HEK293T (cell line): ENCODE measurements around the gene SCTR.

ENCODE experiments used
- CTCF ChIA-PET: fragments of 350-600 bp; formaldehyde crosslinking; extraction: SDS; loops from one replicate; lab custom pipeline; 2021; ENCODE audit warnings: antibody characterized with exemption, inconsistent platforms; lab: Yijun Ruan, JAX
- POLR2A ChIA-PET: fragments of 350-600 bp; formaldehyde crosslinking; extraction: SDS; loops from one replicate; lab custom pipeline; 2020; ENCODE audit warnings: antibody characterized with exemption, inconsistent platforms; lab: Yijun Ruan, JAX
- DNase-seq: peaks from one replicate; pipeline ENCODE4 v3.0.0; 2012; ENCODE audit warnings: mixed read lengths; ENCODE audit errors: extremely low spot score
- ARNT ChIP-seq: fragments of 450-650 bp; IDR thresholded peaks from 2 replicates; pipeline ENCODE4 v1.6.1; 2017; ENCODE audit warnings: mild to moderate bottlenecking
- BHLHE40 ChIP-seq: fragments of 450-650 bp; IDR thresholded peaks from 2 replicates; pipeline ENCODE4 v1.6.1; 2016; ENCODE audit warnings: mild to moderate bottlenecking, moderate library complexity, borderline replicate concordance
- CTBP1 ChIP-seq: fragments of 450-650 bp; IDR thresholded peaks from 2 replicates; pipeline ENCODE4 v1.6.1; 2016; ENCODE audit warnings: borderline replicate concordance
- ELF4 ChIP-seq: fragments of 450-650 bp; IDR thresholded peaks from 2 replicates; pipeline ENCODE4 v1.6.1; 2017; ENCODE audit warnings: antibody characterized with exemption
- FOXA1 ChIP-seq: fragments of 450-650 bp; IDR thresholded peaks from 2 replicates; pipeline ENCODE4 v1.6.1; 2016; ENCODE audit warnings: mild to moderate bottlenecking
- FOXK2 ChIP-seq: fragments of 450-650 bp; IDR thresholded peaks from 2 replicates; pipeline ENCODE4 v1.6.1; 2016; ENCODE audit warnings: mild to moderate bottlenecking
- FOXM1 ChIP-seq: fragments of 450-650 bp; IDR thresholded peaks from 2 replicates; pipeline ENCODE4 v1.6.1; 2017; ENCODE audit warnings: mild to moderate bottlenecking, borderline replicate concordance
- HDGF ChIP-seq: fragments of 450-650 bp; IDR thresholded peaks from 2 replicates; pipeline ENCODE4 v1.6.1; 2017; ENCODE audit warnings: antibody characterized with exemption, borderline replicate concordance
- L3MBTL2 ChIP-seq: fragments of 450-650 bp; conservative IDR thresholded peaks from 2 replicates; pipeline ENCODE4 v1.6.1; 2016; ENCODE audit warnings: mild to moderate bottlenecking
- LEF1 ChIP-seq: fragments of 450-650 bp; IDR thresholded peaks from 2 replicates; pipeline ENCODE4 v1.6.1; 2017; ENCODE audit warnings: mild to moderate bottlenecking, borderline replicate concordance
- NFRKB ChIP-seq: fragments of 450-650 bp; IDR thresholded peaks from 2 replicates; pipeline ENCODE4 v1.6.1; 2016; ENCODE audit warnings: mild to moderate bottlenecking, moderate library complexity
- SP1 ChIP-seq: fragments of 450-650 bp; IDR thresholded peaks from 2 replicates; pipeline ENCODE4 v1.6.1; 2017
- SUZ12 ChIP-seq: fragments of 450-650 bp; IDR thresholded peaks from 2 replicates; pipeline ENCODE4 v1.6.1; 2016; ENCODE audit warnings: mild to moderate bottlenecking
- TARDBP ChIP-seq: fragments of 450-650 bp; IDR thresholded peaks from 2 replicates; pipeline ENCODE4 v1.6.1; 2016
- ZNF384 ChIP-seq: fragments of 450-650 bp; IDR thresholded peaks from 2 replicates; pipeline ENCODE4 v1.6.1; 2016
- TF ChIP-seq, protein P1 (sequence below): fragments of 450-650 bp; IDR thresholded peaks from 2 replicates; pipeline ENCODE4 v1.6.1; 2016

SCTR gene

DNA sequence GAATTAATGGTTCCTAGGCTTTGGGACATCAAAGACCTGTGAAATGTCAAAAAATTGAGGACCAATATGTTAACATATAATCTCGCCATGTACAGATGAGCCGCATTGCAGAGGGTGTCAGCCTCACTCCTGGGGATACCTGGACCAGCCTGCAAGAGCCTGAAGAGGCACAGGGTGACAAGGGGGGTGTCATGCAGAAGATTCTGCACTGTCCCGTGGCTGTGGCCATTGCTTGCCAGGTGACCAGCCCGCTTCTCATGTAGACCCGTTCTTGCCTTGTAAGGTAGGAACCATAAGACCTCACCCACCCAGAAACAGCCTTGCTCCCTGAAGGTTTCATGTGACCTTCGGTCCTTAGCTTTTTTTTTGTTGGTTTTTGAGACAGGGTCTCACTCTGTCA is 55.2 kb downstream of the SCTR start:
- no peak for DNase-seq
- CTCF ChIA-PET: interaction anchor here (0.6 to 1.4 kb wide), 2 partner anchors 11 to 161 kb away, joined by 3 read pairs; no protein-coding TSS in a partner anchor
- POLR2A ChIA-PET: no interaction called here
- no peak for TF ChIP-seq CTBP1
- no peak for TF ChIP-seq HDGF
- no peak for TF ChIP-seq FOXK2
- TF ChIP-seq FOXA1: no peak
- no peak for TF ChIP-seq LEF1
- TF ChIP-seq FOXM1: no peak
- no peak for TF ChIP-seq SP1
- no peak for TF ChIP-seq NFRKB
- no peak for TF ChIP-seq ELF4
- no peak for TF ChIP-seq TARDBP
- no peak for TF ChIP-seq SUZ12
- no peak for TF ChIP-seq L3MBTL2
- TF ChIP-seq ARNT: no peak
- no peak for TF ChIP-seq ZNF384
- TF ChIP-seq, protein P1, sequence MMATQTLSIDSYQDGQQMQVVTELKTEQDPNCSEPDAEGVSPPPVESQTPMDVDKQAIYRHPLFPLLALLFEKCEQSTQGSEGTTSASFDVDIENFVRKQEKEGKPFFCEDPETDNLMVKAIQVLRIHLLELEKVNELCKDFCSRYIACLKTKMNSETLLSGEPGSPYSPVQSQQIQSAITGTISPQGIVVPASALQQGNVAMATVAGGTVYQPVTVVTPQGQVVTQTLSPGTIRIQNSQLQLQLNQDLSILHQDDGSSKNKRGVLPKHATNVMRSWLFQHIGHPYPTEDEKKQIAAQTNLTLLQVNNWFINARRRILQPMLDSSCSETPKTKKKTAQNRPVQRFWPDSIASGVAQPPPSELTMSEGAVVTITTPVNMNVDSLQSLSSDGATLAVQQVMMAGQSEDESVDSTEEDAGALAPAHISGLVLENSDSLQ: no peak

DNA sequence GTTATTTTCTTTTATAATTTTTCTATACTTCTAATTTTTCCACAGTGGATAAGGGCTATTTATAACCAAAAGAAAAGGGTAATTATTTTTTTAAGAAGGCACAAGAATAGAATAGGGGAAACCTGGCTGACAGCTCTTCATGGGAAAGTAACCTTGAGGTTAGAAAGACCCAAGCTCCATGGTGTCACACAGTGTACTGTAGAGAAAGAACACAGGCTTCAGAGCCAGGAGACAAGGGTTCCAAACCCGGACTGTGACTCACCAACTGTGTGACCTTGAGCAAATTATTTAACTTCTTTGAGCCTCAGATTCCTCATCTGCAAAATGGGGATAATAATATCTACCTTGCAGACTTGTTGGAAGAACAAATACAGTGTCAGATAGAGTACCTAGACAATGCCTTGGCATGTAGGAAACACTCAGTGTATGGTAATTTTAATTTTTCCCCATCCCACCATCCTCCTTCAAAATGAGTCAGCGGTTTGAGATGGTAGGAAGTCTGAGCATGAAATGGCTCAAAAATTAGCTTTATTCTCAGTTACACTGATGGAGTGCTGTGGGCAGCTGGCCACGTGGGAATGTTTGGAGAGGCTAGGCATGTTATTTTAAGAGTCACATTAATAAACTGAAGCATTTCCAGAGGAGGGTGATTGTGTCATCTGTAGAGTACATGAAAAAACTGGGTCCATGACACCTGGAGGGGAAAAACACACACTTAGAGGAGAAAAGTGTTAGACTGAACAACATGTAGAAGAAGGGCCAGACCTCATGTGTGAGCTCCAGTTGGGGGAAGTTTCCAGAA is 55.9 kb downstream of the SCTR start:
- POLR2A ChIA-PET: no interaction called here
- TF ChIP-seq TARDBP (no peak), NFRKB (no peak), FOXA1 (no peak), ARNT (no peak), L3MBTL2 (no peak), FOXK2 (no peak), SUZ12 (no peak), CTBP1 (no peak), ELF4 (no peak), ZNF384 (no peak), SP1 (no peak)
- TF ChIP-seq, protein P1: no peak
- CTCF ChIA-PET: interaction anchor here (1.4 kb wide), 1 partner anchor 11 kb away, joined by 3 read pairs; no protein-coding TSS in a partner anchor
- no peak for DNase-seq

DNA sequence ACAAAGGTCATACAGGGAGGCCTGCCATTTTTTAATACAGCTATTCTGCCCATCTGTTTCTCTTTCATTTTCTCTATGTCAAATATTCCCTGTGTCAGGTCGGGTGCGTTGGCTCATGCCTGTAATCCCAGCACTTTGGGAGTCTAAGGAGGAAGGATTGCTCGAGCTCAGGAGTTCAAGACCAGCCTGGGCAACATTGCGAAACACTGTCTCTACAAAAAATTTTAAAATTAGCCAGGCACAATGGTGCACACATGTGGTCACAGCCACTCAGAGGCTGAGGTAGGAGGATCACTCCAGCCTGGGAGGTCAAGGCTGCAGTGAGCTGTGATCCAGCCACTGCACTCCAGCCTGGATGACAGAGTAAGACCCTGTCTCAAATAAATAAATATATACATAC is 57.9 kb downstream of the SCTR start:
- ChIA-PET POLR2A (no interaction called here), CTCF (no interaction called here)
- no peak for DNase-seq
- TF ChIP-seq NFRKB (no peak), CTBP1 (no peak), SUZ12 (no peak)

DNA sequence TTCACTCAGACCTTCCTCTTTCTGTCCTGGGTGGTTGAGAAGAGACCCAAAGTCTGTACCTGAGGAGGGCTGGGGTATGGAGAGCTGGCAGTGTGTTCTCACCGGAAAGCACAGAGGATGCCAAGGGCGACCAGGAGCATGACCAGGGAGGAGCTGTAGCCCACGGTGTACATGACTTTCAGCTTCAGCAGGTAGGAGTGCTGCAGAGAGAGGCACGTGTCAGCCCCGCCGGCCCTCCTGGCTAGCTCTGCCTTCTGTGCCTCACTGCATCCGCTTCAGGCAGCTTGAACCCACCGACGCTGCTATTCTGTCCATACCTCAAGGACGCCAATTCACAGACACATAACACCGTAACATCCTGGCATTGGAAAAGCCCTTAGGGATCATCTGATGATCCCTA is 58.6 kb downstream of the SCTR start:
- TF ChIP-seq L3MBTL2: no peak
- TF ChIP-seq SUZ12: no peak
- no peak for TF ChIP-seq TARDBP
- no peak for TF ChIP-seq BHLHE40
- TF ChIP-seq NFRKB: no peak
- TF ChIP-seq CTBP1: no peak
- TF ChIP-seq, protein P1: no peak
- no peak for TF ChIP-seq ZNF384
- no peak for TF ChIP-seq ARNT
- TF ChIP-seq HDGF: no peak
- no peak for TF ChIP-seq ELF4
- TF ChIP-seq FOXA1: no peak
- TF ChIP-seq SP1: no peak
- TF ChIP-seq LEF1: no peak
- no peak for TF ChIP-seq FOXM1
- TF ChIP-seq FOXK2: no peak
- CTCF ChIA-PET: no interaction called here
- DNase-seq: no peak
- POLR2A ChIA-PET: no interaction called here

DNA sequence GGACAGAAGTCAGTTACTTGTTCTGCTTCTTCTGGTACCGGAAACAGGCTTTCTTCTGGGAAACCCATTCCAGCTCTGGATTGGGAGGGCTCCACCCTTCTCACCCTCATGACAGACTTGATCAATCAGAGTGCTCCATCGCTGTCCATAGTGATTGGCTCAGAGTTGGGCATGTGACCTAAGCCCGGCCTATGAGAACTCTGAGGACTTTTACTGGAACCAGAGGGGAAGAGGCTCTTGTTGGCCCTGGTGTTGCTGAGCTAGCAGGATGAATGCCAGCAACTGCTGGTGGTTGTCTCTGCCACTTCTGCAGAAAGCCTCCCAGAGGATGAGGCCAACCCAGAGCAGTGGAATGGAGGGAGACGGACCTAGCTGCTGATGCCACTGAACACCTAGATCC is 59.3 kb downstream of the SCTR start:
- TF ChIP-seq CTBP1: no peak
- no peak for TF ChIP-seq HDGF
- no peak for TF ChIP-seq BHLHE40
- no peak for TF ChIP-seq FOXK2
- no peak for TF ChIP-seq L3MBTL2
- TF ChIP-seq ELF4: no peak
- TF ChIP-seq FOXA1: no peak
- TF ChIP-seq SUZ12: no peak
- no peak for TF ChIP-seq LEF1
- no peak for TF ChIP-seq ARNT
- TF ChIP-seq TARDBP: no peak
- no peak for TF ChIP-seq ZNF384
- no peak for TF ChIP-seq SP1
- TF ChIP-seq NFRKB: no peak
- TF ChIP-seq, protein P1: no peak
- TF ChIP-seq FOXM1: no peak
- CTCF ChIA-PET: no interaction called here
- POLR2A ChIA-PET: no interaction called here
- no peak for DNase-seq
